MM.1S (cell line): ENCODE results near the gene HIPK2.

Experiments
- DNase-seq: peaks from one replicate; pipeline ENCODE4 v3.0.0-alpha.2; 2015
- H2AFZ ChIP-seq: fragments of 300-600 bp; sonication (generic); 2 replicates; pipeline ENCODE4 v1.6.0; 2016; ENCODE audit warnings: antibody characterized with exemption, low read length
- H3F3A ChIP-seq: fragments of 300-600 bp; sonication (generic); 2 replicates; pipeline ENCODE4 v1.6.1; 2016; ENCODE audit warnings: mild to moderate bottlenecking, antibody characterized with exemption, low read length, moderate library complexity, mixed read lengths; ENCODE audit not compliant: insufficient read depth
- H3K27ac ChIP-seq: fragments of 300-600 bp; sonication (generic); 2 replicates; pipeline ENCODE4 v1.5.1; 2016; ENCODE audit warnings: mild to moderate bottlenecking, low read length
- H3K27me3 ChIP-seq: fragments of 300-600 bp; sonication (generic); replicated peaks from 2 replicates; pipeline ENCODE4 v1.6.0; 2016; ENCODE audit warnings: low read length; ENCODE audit not compliant: insufficient read depth
- H3K36me3 ChIP-seq: fragments of 300-600 bp; sonication (generic); replicated peaks from 2 replicates; pipeline ENCODE4 v1.6.1; 2016; ENCODE audit warnings: mild to moderate bottlenecking, low read length, mixed read lengths; ENCODE audit not compliant: insufficient read depth
- H3K4me1 ChIP-seq: fragments of 300-600 bp; sonication (generic); 2 replicates; pipeline ENCODE4 v1.6.1; 2016; ENCODE audit warnings: low read length, mixed read lengths
- H3K4me2 ChIP-seq: fragments of 300-600 bp; sonication (generic); 2 replicates; pipeline ENCODE4 v1.6.0; 2016; ENCODE audit warnings: low read depth, low read length
- H3K4me3 ChIP-seq: fragments of 300-600 bp; sonication (generic); 2 replicates; pipeline ENCODE4 v1.5.1; 2016; ENCODE audit warnings: low read length, mixed read lengths
- H3K79me2 ChIP-seq: fragments of 300-600 bp; sonication (generic); 2 replicates; pipeline ENCODE4 v1.6.1; 2016; ENCODE audit warnings: mixed run types, low read length, mixed read lengths
- H3K9ac ChIP-seq: fragments of 300-600 bp; sonication (generic); 2 replicates; pipeline ENCODE4 v1.6.1; 2016; ENCODE audit warnings: low read length, mixed read lengths
- H3K9me2 ChIP-seq: fragments of 300-600 bp; sonication (generic); replicated peaks from 2 replicates; pipeline ENCODE4 v1.6.1; 2016; ENCODE audit warnings: mild to moderate bottlenecking, low read length, mixed read lengths; ENCODE audit not compliant: insufficient read depth
- H3K9me3 ChIP-seq: fragments of 300-600 bp; sonication (generic); replicated peaks from 2 replicates; pipeline ENCODE4 v1.6.1; 2016; ENCODE audit warnings: mild to moderate bottlenecking, low read length, mixed read lengths; ENCODE audit not compliant: insufficient read depth
- H4K20me1 ChIP-seq: fragments of 300-600 bp; sonication (generic); 2 replicates; pipeline ENCODE4 v1.6.1; 2016; ENCODE audit warnings: mild to moderate bottlenecking, low read length, moderate library complexity, mixed read lengths; ENCODE audit not compliant: insufficient read depth
- EZH2 ChIP-seq: fragments of 300-600 bp; sonication (generic); optimal IDR thresholded peaks from 2 replicates; pipeline ENCODE3; 2017; ENCODE audit warnings: low read depth, mild to moderate bottlenecking, antibody characterized with exemption, low read length, mixed read lengths
- EZH2phosphoT487 ChIP-seq: fragments of 300-600 bp; sonication (generic); IDR thresholded peaks from 2 replicates; pipeline ENCODE4 v1.6.1; 2018; ENCODE audit warnings: antibody characterized with exemption, low read length
- TF ChIP-seq, protein P1 (sequence below): fragments of 300-600 bp; sonication (generic); IDR thresholded peaks from 2 replicates; pipeline ENCODE4 v1.5.1; 2016; ENCODE audit warnings: antibody characterized with exemption, low read length, mixed read lengths

HIPK2 gene

GRCh38 chr7:139654276-139655181 lies 123.3 kb downstream of the HIPK2 start:
- Histone ChIP-seq H3K9me2 (no peaks in the 10 kb centered on the region), H3K27ac (no peak overlapping the region), H3K4me1 (no peaks in the 10 kb centered on the region), H3K9me3 (no peaks in the 10 kb centered on the region), H3K4me2 (no peak overlapping the region), H4K20me1 (no peaks in the 10 kb centered on the region), H3K36me3 (no peaks in the 10 kb centered on the region), H2AFZ (no peak overlapping the region), H3K79me2 (0 out of 2 replicates have a peak, but pooled peaks cover 4% of the 10 kb centered on the region), H3F3A (no peaks in the 10 kb centered on the region), H3K4me3 (no peak overlapping the region), H3K9ac (no peak overlapping the region), H3K27me3 (no peaks in the 10 kb centered on the region)
- no peak for DNase-seq
- TF ChIP-seq EZH2phosphoT487 (no peak), EZH2 (no peak)
- TF ChIP-seq, protein P1, sequence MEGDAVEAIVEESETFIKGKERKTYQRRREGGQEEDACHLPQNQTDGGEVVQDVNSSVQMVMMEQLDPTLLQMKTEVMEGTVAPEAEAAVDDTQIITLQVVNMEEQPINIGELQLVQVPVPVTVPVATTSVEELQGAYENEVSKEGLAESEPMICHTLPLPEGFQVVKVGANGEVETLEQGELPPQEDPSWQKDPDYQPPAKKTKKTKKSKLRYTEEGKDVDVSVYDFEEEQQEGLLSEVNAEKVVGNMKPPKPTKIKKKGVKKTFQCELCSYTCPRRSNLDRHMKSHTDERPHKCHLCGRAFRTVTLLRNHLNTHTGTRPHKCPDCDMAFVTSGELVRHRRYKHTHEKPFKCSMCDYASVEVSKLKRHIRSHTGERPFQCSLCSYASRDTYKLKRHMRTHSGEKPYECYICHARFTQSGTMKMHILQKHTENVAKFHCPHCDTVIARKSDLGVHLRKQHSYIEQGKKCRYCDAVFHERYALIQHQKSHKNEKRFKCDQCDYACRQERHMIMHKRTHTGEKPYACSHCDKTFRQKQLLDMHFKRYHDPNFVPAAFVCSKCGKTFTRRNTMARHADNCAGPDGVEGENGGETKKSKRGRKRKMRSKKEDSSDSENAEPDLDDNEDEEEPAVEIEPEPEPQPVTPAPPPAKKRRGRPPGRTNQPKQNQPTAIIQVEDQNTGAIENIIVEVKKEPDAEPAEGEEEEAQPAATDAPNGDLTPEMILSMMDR: no peak

DNA sequence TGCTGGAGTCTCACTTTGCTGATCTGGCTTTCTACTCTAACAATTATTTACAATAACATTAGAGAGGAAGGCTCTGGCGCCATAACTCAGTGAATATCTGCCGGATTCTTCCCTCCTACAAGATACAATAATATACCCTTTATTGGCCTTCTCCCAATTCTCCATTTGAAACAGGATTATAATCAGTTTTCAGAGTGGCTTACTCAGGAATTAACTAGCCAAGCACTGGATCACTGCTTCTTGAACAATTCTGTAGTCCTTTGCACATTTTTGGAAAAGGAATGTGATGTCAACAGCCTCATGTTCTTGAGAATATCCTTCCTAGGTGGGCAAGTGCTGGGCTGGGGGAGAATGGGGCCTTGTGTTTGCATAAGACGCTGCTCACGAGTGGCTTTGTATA lies 125.9 kb downstream of the HIPK2 start:
- H3K9me3 ChIP-seq: no peaks in the 10 kb centered on the region
- no peak overlapping the region for H3K4me2 ChIP-seq
- no peak overlapping the region for H3K9ac ChIP-seq
- TF ChIP-seq, protein P1: no peak
- no peak for TF ChIP-seq EZH2
- no peak for TF ChIP-seq EZH2phosphoT487
- no peaks in the 10 kb centered on the region for H3K27me3 ChIP-seq
- H3K36me3 ChIP-seq: no peaks in the 10 kb centered on the region
- no peak overlapping the region for H2AFZ ChIP-seq
- H3F3A ChIP-seq: no peaks in the 10 kb centered on the region
- no peaks in the 10 kb centered on the region for H3K79me2 ChIP-seq
- no peak for DNase-seq
- no peak overlapping the region for H3K27ac ChIP-seq
- no peaks in the 10 kb centered on the region for H3K4me1 ChIP-seq
- no peak overlapping the region for H3K4me3 ChIP-seq
- no peaks in the 10 kb centered on the region for H4K20me1 ChIP-seq
- H3K9me2 ChIP-seq: no peaks in the 10 kb centered on the region

GRCh38 chr7:139651308-139651707 lies 126.5 kb downstream of the HIPK2 start:
- Histone ChIP-seq H3K9me3 (no peaks in the 10 kb centered on the region), H3K4me1 (no peaks in the 10 kb centered on the region), H3F3A (no peaks in the 10 kb centered on the region), H3K9ac (no peak overlapping the region), H3K9me2 (no peaks in the 10 kb centered on the region), H3K27ac (no peak overlapping the region), H3K4me3 (no peak overlapping the region), H3K36me3 (no peaks in the 10 kb centered on the region), H2AFZ (no peak overlapping the region), H3K4me2 (no peak overlapping the region), H3K27me3 (no peaks in the 10 kb centered on the region), H4K20me1 (no peaks in the 10 kb centered on the region), H3K79me2 (no peaks in the 10 kb centered on the region)
- no peak for TF ChIP-seq EZH2phosphoT487
- TF ChIP-seq, protein P1: no peak
- TF ChIP-seq EZH2: no peak
- DNase-seq: no peak
